GM12878 (cell line): ENCODE measurements around the gene PFKFB2. TPM values are rescaled to one million over a fixed set of nuclear protein-coding genes. Genes with fewer than 3 reads are reported as not detected.
A peak's percentile ranks its signal among the peaks of the same experiment; 100 is the strongest.

Source experiments
- ATAC-seq: fragments of 200-7000 bp; cut with Tn5 transposase; 3 replicates; pipeline ENCODE4 v1.9.1; 2020; ENCODE audit warnings: mild to moderate bottlenecking, moderate library complexity
- BruUV-seq: library from RNA; stranded (reverse); fragments of 400-500 nt; replicated peaks from 2 replicates; lab custom pipeline; 2021; lab: Mats Ljungman, UMichigan
- CTCF ChIA-PET: fragments of 300-600 bp; sonication (Branson Sonifier 250); formaldehyde crosslinking; extraction: SDS; loops from one replicate; lab custom pipeline; 2021; ENCODE audit warnings: inconsistent platforms; lab: Yijun Ruan, JAX
- POLR2A ChIA-PET: fragments of 350-600 bp; formaldehyde crosslinking; extraction: SDS; loops from one replicate; lab custom pipeline; 2021; ENCODE audit warnings: inconsistent platforms; lab: Charles Lee
- RAD21 ChIA-PET: fragments of 300-600 bp; sonication (Branson Sonifier 250); formaldehyde crosslinking; loops from one replicate; lab custom pipeline; 2023; ENCODE audit warnings: antibody characterized with exemption; ENCODE audit not compliant: unreplicated experiment; lab: Charles Lee
- SMC1A ChIA-PET: fragments of 300-600 bp; sonication (Branson Sonifier 250); formaldehyde crosslinking; loops from one replicate; lab custom pipeline; 2023; ENCODE audit not compliant: unreplicated experiment, uncharacterized antibody; lab: Charles Lee
- DNase-seq: peaks from one replicate; pipeline ENCODE4 v3.0.0-alpha.2; 2011; ENCODE audit warnings: low read depth, low spot score
- FAIRE-seq: peaks from 3 replicates; lab custom pipeline; 2011; peaks lifted over from hg19 to GRCh38; lab: Jason Lieb, UNC
- H2AFZ ChIP-seq: 2 replicates; pipeline ENCODE4 v1.6.0; 2011; ENCODE audit warnings: low read depth, low read length, control low read depth; ENCODE audit not compliant: control insufficient read depth
- H3K27ac ChIP-seq: 2 replicates; pipeline ENCODE4 v1.5.1; 2011; ENCODE audit warnings: control low read depth; ENCODE audit not compliant: control insufficient read depth, insufficient read depth
- H3K27me3 ChIP-seq, 2 experiments: replicated peaks in 1 of 2; 2 replicates each; pipeline versions ENCODE4 v1.6.0 to v1.6.1; 2011; ENCODE audit warnings: low read length in 1 of 2; ENCODE audit not compliant: control insufficient read depth in 2 of 2, insufficient read depth in 2 of 2
- H3K36me3 ChIP-seq, 2 experiments: 2 replicates each; pipeline ENCODE4 v1.5.1; 2011; ENCODE audit warnings: low read length in 1 of 2; ENCODE audit not compliant: control insufficient read depth in 2 of 2, insufficient read depth in 2 of 2
- H3K4me1 ChIP-seq: 2 replicates; pipeline ENCODE4 v1.6.1; 2011; ENCODE audit warnings: mild to moderate bottlenecking, low read length, moderate library complexity, mixed read lengths; ENCODE audit not compliant: control insufficient read depth, insufficient read depth
- H3K4me2 ChIP-seq: 2 replicates; pipeline ENCODE4 v1.6.0; 2011; ENCODE audit warnings: control low read depth; ENCODE audit not compliant: control insufficient read depth, insufficient read depth
- H3K4me3 ChIP-seq: fragments of 200-600 bp; sonication (generic); 2 replicates; pipeline ENCODE4 v1.5.1; 2016
- H3K79me2 ChIP-seq: 2 replicates; pipeline ENCODE4 v1.6.0; 2011; ENCODE audit warnings: low read length; ENCODE audit not compliant: control insufficient read depth, insufficient read depth
- H3K9ac ChIP-seq: 2 replicates; pipeline ENCODE4 v1.8.0; 2011; ENCODE audit warnings: low read length, control low read depth, mixed read lengths; ENCODE audit not compliant: control insufficient read depth, insufficient read depth
- H3K9me3 ChIP-seq: replicated peaks from 3 replicates; pipeline ENCODE4 v1.5.1; 2011; ENCODE audit warnings: mild to moderate bottlenecking, low read length; ENCODE audit not compliant: control insufficient read depth, insufficient read depth
- H4K20me1 ChIP-seq: 2 replicates; pipeline ENCODE4 v1.6.0; 2011; ENCODE audit not compliant: control insufficient read depth, insufficient read depth
- EED ChIP-seq: sonication (generic); IDR thresholded peaks from 2 replicates; pipeline ENCODE4 v1.6.1; 2016; ENCODE audit warnings: antibody characterized with exemption, low read depth
- IKZF2 ChIP-seq, 2 experiments: fragments of 450-650 bp; IDR thresholded peaks; 2 replicates each; pipeline ENCODE4 v1.6.1; 2017; ENCODE audit warnings: mild to moderate bottlenecking in 2 of 2, moderate library complexity in 2 of 2
- IRF4 ChIP-seq: IDR thresholded peaks from 2 replicates; pipeline ENCODE4 v1.6.1; 2011; ENCODE audit warnings: low read depth, low read length
- POLR2A ChIP-seq: IDR thresholded peaks from 2 replicates; pipeline ENCODE4 v1.6.1; 2011; ENCODE audit warnings: low read depth, mild to moderate bottlenecking, low read length
- RAD21 ChIP-seq: IDR thresholded peaks from 2 replicates; pipeline ENCODE4 v1.6.1; 2011; ENCODE audit warnings: mild to moderate bottlenecking, low read depth, low read length, moderate library complexity; ENCODE audit not compliant: insufficient read depth
- SMC3 ChIP-seq: IDR thresholded peaks from 2 replicates; pipeline ENCODE4 v1.6.1; 2011; ENCODE audit warnings: low read length, improper control_type of control experiment, borderline replicate concordance
- SPI1 ChIP-seq: IDR thresholded peaks from 2 replicates; pipeline ENCODE4 v1.6.1; 2011; ENCODE audit warnings: low read depth, mild to moderate bottlenecking, low read length, moderate library complexity, borderline replicate concordance; ENCODE audit not compliant: insufficient read depth
- SUPT20H ChIP-seq: IDR thresholded peaks from 2 replicates; pipeline ENCODE4 v1.6.1; 2011; ENCODE audit warnings: low read depth, mild to moderate bottlenecking, low read length, moderate library complexity, borderline replicate concordance; ENCODE audit not compliant: control insufficient read depth
- WGBS: methylation state at CpG from one replicate; pipeline ENCODE4 v1.1.6; 2016; ENCODE audit warnings: low lambda C conversion rate; ENCODE audit not compliant: insufficient replicate concordance, insufficient coverage; ENCODE audit errors: missing lambda C conversion rate; 5-methylcytosine and 5-hydroxymethylcytosine counted together
- in situ Hi-C: fragments of 300-500 bp; cut with MboI; formaldehyde crosslinking; loops from 9 replicates; pipeline ENCODE4 v1.14.3; 2018; ENCODE audit warnings: mixed read lengths
- intact Hi-C: fragments of 100-400 bp; cut with micrococcal nuclease; formaldehyde crosslinking; loops from one replicate; pipeline ENCODE4 v1.14.2; 2022; ENCODE audit not compliant: unreplicated experiment
- polyA plus RNA-seq, 11 experiments: library from polyadenylated mRNA; depleted of rRNA in 4 of 11; unstranded in 6 of 11; stranded (reverse) in 5 of 11; fragments of >200 nt; fragmentation: Nextera tagmentation in 4 of 11; fragmentation: Illumina TruSeq in 1 of 11; extraction: Ambion mirVana in 4 of 11; extraction: Trizol in 1 of 11; gene quantifications; 1 replicate in 1 of 11; 2 replicates in 10 of 11; pipeline versions ENCODE4 v1.2.1 to v1.2.3, GENCODE V29; 2011 to 2016; ENCODE audit warnings: inconsistent platforms in 2 of 11, missing spikeins in 2 of 11, low read depth in 1 of 11
- total RNA-seq, 4 experiments: library from RNA; depleted of rRNA in 3 of 4; stranded (reverse); fragments of >200 nt in 3 of 4; fragmentation: Illumina TruSeq in 1 of 4; extraction: Trizol in 1 of 4; gene quantifications; 2 replicates each; pipeline versions ENCODE4 v1.2.1 to v1.2.3, GENCODE V29; 2013 to 2021
- TF ChIP-seq, protein P1 (sequence below), 3 experiments: IDR thresholded peaks in 2 of 3; conservative IDR thresholded peaks in 1 of 3; 2 replicates each; pipeline ENCODE4 v1.5.1; 2011; ENCODE audit warnings: low read depth in 3 of 3, low read length in 3 of 3, mild to moderate bottlenecking in 3 of 3, control low read depth in 2 of 3, moderate library complexity in 2 of 3, inconsistent platforms in 1 of 3, mixed read lengths in 1 of 3; ENCODE audit not compliant: control insufficient read depth in 2 of 3, insufficient read depth in 1 of 3; ENCODE audit errors: extremely low read depth in 1 of 3

PFKFB2 gene
- total and polyA plus RNA-seq, 10 of the 15 experiments (the other 5 are each of a cell fraction or from before 2014, with no cell fraction given), result 0.40 to 1.3 (median 1.0) TPM

- Histone ChIP-seq H3K27ac (no peak overlapping the region), H3K36me3 (no peaks in the 10 kb centered on the region), H3K9me3 (no peaks in the 10 kb centered on the region), H3K79me2 (no peaks in the 10 kb centered on the region), H3K27me3 (peaks cover 2 to 3% of the 10 kb centered on the region in 2 experiments), H3K4me2 (no peak overlapping the region), H3K4me3 (no peak overlapping the region), H3K9ac (no peak overlapping the region), H4K20me1 (no peaks in the 10 kb centered on the region), H3K4me1 (no peaks in the 10 kb centered on the region), H2AFZ (peak overlapping the region; percentile 60; the same call in 1 of the 2 replicates)
- SMC1A ChIA-PET, result interaction anchor here (0.6 to 1.8 kb wide), 4 partner anchors 9 to 235 kb away, joined by 3 to 9 read pairs (median 4); no protein-coding TSS in a partner anchor
- CTCF ChIA-PET, result interaction anchor here (0.7 to 4.4 kb wide), 29 partner anchors 9 to 270 kb away, joined by 3 to 35 read pairs (median 5); no protein-coding TSS in a partner anchor
- RAD21 ChIA-PET, result interaction anchor here (1.1 to 1.2 kb wide), 2 partner anchors 22 to 372 kb away, joined by 3 to 4 read pairs; no protein-coding TSS in a partner anchor
- TF ChIP-seq EED (0 out of 2 replicates have a peak, but pooled peaks have one; percentile 16), IRF4 (peak; percentile 31; the same call in 1 of the 2 replicates), SUPT20H (no peak), IKZF2 (IDR thresholded peaks at IDR 0.05) (peak in 1 of 2 experiments; percentile 29; a peak in 2 of 4 replicates), SMC3 (peak; percentile 25; the same call in 1 of the 2 replicates), POLR2A (no peak), SPI1 (no peak), RAD21 (peak; percentile 41; the same call in 1 of the 2 replicates)
- TF ChIP-seq, protein P1, sequence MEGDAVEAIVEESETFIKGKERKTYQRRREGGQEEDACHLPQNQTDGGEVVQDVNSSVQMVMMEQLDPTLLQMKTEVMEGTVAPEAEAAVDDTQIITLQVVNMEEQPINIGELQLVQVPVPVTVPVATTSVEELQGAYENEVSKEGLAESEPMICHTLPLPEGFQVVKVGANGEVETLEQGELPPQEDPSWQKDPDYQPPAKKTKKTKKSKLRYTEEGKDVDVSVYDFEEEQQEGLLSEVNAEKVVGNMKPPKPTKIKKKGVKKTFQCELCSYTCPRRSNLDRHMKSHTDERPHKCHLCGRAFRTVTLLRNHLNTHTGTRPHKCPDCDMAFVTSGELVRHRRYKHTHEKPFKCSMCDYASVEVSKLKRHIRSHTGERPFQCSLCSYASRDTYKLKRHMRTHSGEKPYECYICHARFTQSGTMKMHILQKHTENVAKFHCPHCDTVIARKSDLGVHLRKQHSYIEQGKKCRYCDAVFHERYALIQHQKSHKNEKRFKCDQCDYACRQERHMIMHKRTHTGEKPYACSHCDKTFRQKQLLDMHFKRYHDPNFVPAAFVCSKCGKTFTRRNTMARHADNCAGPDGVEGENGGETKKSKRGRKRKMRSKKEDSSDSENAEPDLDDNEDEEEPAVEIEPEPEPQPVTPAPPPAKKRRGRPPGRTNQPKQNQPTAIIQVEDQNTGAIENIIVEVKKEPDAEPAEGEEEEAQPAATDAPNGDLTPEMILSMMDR (IDR thresholded peaks at IDR 0.05 in 2 of 3, conservative IDR thresholded peaks at IDR 0.05 in 1 of 3; ENCODE audit: control insufficient read depth in 2 of 3, extremely low read depth in 1 of 3, insufficient read depth in 1 of 3, low read depth in 3 of 3, low read length in 3 of 3), result peak; percentile 78 to 90 (median 85)
- POLR2A ChIA-PET, result no interaction called here
- peak; percentile 7 for DNase-seq
- intact Hi-C loops, result loop anchor here (5.0 kb wide), 1 partner anchor 72 kb away; no protein-coding TSS in a partner anchor
- ATAC-seq, result peak; percentile 96
- 23% methylated on average over 9 of the region's 9 CpGs for WGBS
- no TSS peak for BruUV-seq
- in situ Hi-C loops, result no loop called here
- peak; percentile 95 for FAIRE-seq
Observed at GRCh38 chr1:207004931-207005830, 47.9 kb upstream of the PFKFB2 start.
